Activated naive CD4-positive, alpha-beta T cell treated with anti-CD3 and anti-CD28 coated beads, Interleukin-2, amount 10 ng/mL, durations not matched to agents 7 days and 5 days (primary cell): ENCODE results near the gene BPIFB1.

ENCODE experiments used
- CTCF ChIA-PET: fragments of 350-600 bp; sonication (Branson Sonifier 250); formaldehyde crosslinking; loops from one replicate; lab custom pipeline; 2021; ENCODE audit warnings: antibody characterized with exemption; lab: Charles Lee
- DNase-seq: peaks from one replicate; pipeline ENCODE4 v3.0.0-alpha.2; 2020
- H3K27ac Mint-ChIP-seq: one replicate; pipeline ENCODE4 v1.8.0; 2021; ENCODE audit warnings: mild to moderate bottlenecking, moderate library complexity, mixed read lengths
- H3K27me3 Mint-ChIP-seq: one replicate; pipeline ENCODE4 v1.8.0; 2021; ENCODE audit warnings: mild to moderate bottlenecking, mixed read lengths
- H3K36me3 Mint-ChIP-seq: one replicate; pipeline ENCODE4 v1.8.0; 2021; ENCODE audit warnings: mixed read lengths
- H3K4me1 Mint-ChIP-seq: one replicate; pipeline ENCODE4 v1.8.0; 2021; ENCODE audit warnings: mixed read lengths
- H3K4me3 Mint-ChIP-seq: one replicate; pipeline ENCODE4 v1.8.0; 2021; ENCODE audit warnings: mild to moderate bottlenecking, moderate library complexity, mixed read lengths
- H3K9me3 Mint-ChIP-seq: one replicate; pipeline ENCODE4 v1.8.0; 2021; ENCODE audit warnings: mixed read lengths

Gene BPIFB1

GRCh38 chr20:33255005-33255404 lies 28.0 kb upstream of the BPIFB1 start:
- no peak for DNase-seq
- no peaks in the 10 kb centered on the region for H3K4me1 Mint-ChIP-seq
- no peak overlapping the region for H3K27ac Mint-ChIP-seq
- H3K27me3 Mint-ChIP-seq = peaks cover 3% of the 10 kb centered on the region
- H3K36me3 Mint-ChIP-seq = no peaks in the 10 kb centered on the region
- CTCF ChIA-PET = no interaction called here
- no peaks in the 10 kb centered on the region for H3K9me3 Mint-ChIP-seq
- no peak overlapping the region for H3K4me3 Mint-ChIP-seq

- Mint-ChIP-seq H3K36me3 (no peaks in the 10 kb centered on the region), H3K27ac (no peak overlapping the region), H3K4me3 (no peak overlapping the region), H3K4me1 (peaks cover 2% of the 10 kb centered on the region), H3K27me3 (peaks cover 20% of the 10 kb centered on the region), H3K9me3 (no peaks in the 10 kb centered on the region)
- DNase-seq = no peak
- CTCF ChIA-PET = no interaction called here
Observed at GRCh38 chr20:33257237-33257636, 25.8 kb upstream of the BPIFB1 start.

DNA sequence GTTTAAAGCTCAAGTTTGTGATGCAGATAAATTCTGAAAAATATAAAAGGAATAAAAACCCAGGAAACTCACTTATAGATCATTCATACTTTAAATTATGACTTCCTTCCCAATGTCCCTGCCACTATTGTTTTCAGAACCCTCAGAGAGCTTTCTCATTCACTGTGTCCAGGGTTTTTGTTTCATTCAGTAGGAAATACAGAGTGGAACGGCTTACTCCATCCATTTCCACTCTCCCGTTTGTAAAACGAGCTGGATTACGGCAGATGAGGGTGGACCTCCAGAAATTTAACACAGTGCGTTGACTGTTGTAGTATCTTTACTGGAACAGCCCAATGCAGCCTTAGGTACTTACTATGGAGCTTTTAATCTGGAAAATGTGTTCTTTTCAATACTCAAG lies 23.6 kb upstream of the BPIFB1 start:
- H3K27me3 Mint-ChIP-seq = peaks cover 30% of the 10 kb centered on the region
- CTCF ChIA-PET = interaction anchor here (1.2 kb wide), 1 partner anchor 28 kb away, joined by 3 read pairs; no protein-coding TSS in a partner anchor
- no peak overlapping the region for H3K27ac Mint-ChIP-seq
- no peak overlapping the region for H3K4me3 Mint-ChIP-seq
- no peaks in the 10 kb centered on the region for H3K36me3 Mint-ChIP-seq
- H3K9me3 Mint-ChIP-seq = no peaks in the 10 kb centered on the region
- peaks cover 2% of the 10 kb centered on the region for H3K4me1 Mint-ChIP-seq
- no peak for DNase-seq

GRCh38 chr20:33261465-33261864 lies 21.5 kb upstream of the BPIFB1 start:
- Mint-ChIP-seq H3K27ac (no peak overlapping the region), H3K4me3 (no peak overlapping the region), H3K9me3 (no peaks in the 10 kb centered on the region), H3K36me3 (no peaks in the 10 kb centered on the region), H3K27me3 (peaks cover 37% of the 10 kb centered on the region), H3K4me1 (peaks cover 2% of the 10 kb centered on the region)
- CTCF ChIA-PET = no interaction called here
- DNase-seq = no peak

GRCh38 chr20:33262658-33263065 lies 20.4 kb upstream of the BPIFB1 start:
- DNase-seq = no peak
- H3K4me1 Mint-ChIP-seq = peaks cover 2% of the 10 kb centered on the region
- H3K36me3 Mint-ChIP-seq = no peaks in the 10 kb centered on the region
- no peak overlapping the region for H3K4me3 Mint-ChIP-seq
- CTCF ChIA-PET = interaction anchor here (0.6 to 0.9 kb wide), 2 partner anchors 28 to 31 kb away, joined by 3 read pairs; no protein-coding TSS in a partner anchor
- H3K9me3 Mint-ChIP-seq = no peaks in the 10 kb centered on the region
- no peak overlapping the region for H3K27ac Mint-ChIP-seq
- peaks cover 35% of the 10 kb centered on the region for H3K27me3 Mint-ChIP-seq

DNA sequence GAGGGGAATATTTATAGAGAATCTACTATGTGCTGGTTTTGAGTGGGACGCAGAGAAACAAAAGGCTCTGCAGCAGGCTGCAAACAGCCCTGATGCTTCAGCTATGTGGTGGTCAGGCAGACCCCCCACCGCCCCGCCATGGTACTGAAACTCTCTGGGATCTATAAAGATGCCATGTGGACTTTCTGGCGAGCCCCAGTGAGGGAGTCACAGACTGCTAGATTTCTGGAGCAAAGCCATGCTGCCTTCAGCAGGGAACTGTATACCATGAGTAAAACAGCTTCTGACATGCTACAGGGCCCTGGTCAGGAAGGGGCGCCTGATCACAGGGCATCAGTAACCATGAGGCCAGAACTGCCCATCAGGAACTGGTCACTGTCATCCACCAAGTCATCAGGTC lies 19.2 kb upstream of the BPIFB1 start:
- no peak for DNase-seq
- H3K4me3 Mint-ChIP-seq = no peak overlapping the region
- H3K27ac Mint-ChIP-seq = no peak overlapping the region
- H3K36me3 Mint-ChIP-seq = no peaks in the 10 kb centered on the region
- CTCF ChIA-PET = no interaction called here
- peaks cover 46% of the 10 kb centered on the region for H3K27me3 Mint-ChIP-seq
- H3K9me3 Mint-ChIP-seq = no peaks in the 10 kb centered on the region
- peaks cover 2% of the 10 kb centered on the region for H3K4me1 Mint-ChIP-seq

DNA sequence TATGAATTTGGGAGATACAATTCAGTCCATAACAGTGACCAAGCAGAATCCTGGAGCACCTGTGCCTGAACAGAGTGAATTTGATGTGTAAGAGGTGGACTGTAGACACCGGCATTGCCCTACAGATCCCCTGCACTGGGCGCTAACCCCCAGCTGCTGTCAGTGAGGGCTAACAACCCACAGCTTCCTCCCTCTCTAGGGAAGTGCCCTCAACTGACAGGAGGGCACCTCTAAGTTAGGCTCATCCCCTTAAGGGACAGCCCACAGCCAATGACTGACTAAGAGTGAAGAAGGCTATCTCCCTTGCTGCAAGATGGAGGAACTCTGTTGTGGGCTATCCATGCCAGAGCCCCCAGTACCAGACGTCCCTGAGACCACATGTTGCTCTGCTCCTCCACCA lies 15.3 kb upstream of the BPIFB1 start:
- Mint-ChIP-seq H3K36me3 (no peaks in the 10 kb centered on the region), H3K4me3 (no peak overlapping the region), H3K9me3 (no peaks in the 10 kb centered on the region), H3K27ac (no peak overlapping the region), H3K4me1 (no peaks in the 10 kb centered on the region), H3K27me3 (peaks cover 32% of the 10 kb centered on the region)
- DNase-seq = no peak
- CTCF ChIA-PET = no interaction called here

DNA sequence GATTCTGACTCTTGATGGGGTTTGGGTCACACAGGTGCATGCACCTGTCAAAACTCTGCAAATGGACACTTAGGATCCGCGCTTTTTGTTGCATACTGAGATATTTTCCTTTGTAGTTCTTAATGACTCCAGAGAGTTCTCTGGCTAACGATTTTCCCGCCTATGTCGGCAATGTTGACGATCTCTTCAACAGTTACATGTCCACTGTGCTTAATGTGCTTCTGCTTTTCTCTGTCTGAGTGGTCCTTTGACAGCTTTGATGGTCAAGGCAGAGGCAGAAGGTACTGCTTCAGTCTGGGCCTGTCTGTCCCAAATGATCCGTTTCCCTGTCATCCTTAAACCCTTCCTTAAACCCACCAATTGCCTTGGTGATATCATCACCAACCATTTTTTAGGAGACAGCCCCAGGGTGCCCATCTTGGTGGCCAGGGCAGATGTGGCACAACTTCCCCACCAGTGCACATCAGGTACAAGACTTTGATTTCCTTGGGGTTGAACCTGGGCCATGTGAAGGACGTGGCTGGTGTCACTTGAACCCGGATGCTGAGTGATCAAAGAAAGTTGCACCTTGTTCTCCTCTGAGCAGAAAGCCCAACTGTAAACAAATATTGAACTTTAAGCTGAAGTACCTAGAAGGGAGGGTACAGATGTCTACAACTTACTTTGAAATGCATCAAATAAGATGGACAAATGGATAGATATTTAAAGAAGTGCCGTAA lies 10.7 kb upstream of the BPIFB1 start:
- CTCF ChIA-PET = interaction anchor here (1.2 to 1.9 kb wide), 2 partner anchors 20 to 27 kb away, joined by 3 to 8 read pairs; no protein-coding TSS in a partner anchor
- Mint-ChIP-seq H3K36me3 (no peaks in the 10 kb centered on the region), H3K4me1 (no peaks in the 10 kb centered on the region), H3K9me3 (no peaks in the 10 kb centered on the region), H3K27ac (no peak overlapping the region), H3K4me3 (no peak overlapping the region), H3K27me3 (peaks cover 29% of the 10 kb centered on the region)
- no peak for DNase-seq

DNA sequence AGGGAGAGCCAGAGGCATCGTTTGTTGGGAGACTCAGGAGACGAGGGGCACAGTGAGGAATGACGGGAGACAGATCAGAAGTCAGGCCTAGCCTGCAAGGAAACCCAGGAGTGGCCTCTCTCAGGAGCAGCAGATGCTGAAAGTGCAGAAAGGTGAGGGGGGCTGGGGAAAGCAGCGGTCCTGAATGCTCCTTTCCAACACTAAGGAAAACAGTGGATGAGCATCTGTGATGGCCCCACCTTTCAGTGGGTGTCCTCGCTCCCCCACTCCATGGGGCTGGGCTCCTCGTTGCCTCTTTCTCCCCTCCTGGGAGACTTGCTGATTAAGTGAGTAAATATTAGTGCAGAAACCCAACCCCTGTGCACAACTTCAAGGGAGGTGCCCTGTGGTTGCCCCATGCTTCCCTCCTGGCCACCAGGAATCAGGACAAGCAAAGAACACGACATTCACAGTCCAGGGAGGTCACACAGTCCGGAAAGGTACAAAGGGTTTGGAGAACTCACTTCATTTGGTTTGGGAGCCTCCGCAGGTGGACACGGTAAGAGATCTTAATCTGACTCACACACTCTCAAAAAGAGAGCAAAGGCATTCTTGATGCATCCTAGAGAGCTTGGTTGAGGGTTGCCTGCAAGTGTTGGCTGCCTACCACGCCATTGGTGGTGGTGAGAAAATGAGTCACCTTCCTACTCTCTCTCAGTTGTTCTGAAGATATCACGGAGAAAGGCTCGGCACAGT lies 9.7 kb upstream of the BPIFB1 start:
- CTCF ChIA-PET = interaction anchor here (1.1 to 1.2 kb wide), 2 partner anchors 19 to 33 kb away, joined by 3 read pairs; no protein-coding TSS in a partner anchor
- no peak for DNase-seq
- peaks cover 28% of the 10 kb centered on the region for H3K27me3 Mint-ChIP-seq
- no peaks in the 10 kb centered on the region for H3K36me3 Mint-ChIP-seq
- no peak overlapping the region for H3K4me3 Mint-ChIP-seq
- H3K4me1 Mint-ChIP-seq = no peaks in the 10 kb centered on the region
- no peak overlapping the region for H3K27ac Mint-ChIP-seq
- H3K9me3 Mint-ChIP-seq = no peaks in the 10 kb centered on the region

- no peaks in the 10 kb centered on the region for H3K36me3 Mint-ChIP-seq
- CTCF ChIA-PET = no interaction called here
- DNase-seq = no peak
- H3K27ac Mint-ChIP-seq = no peak overlapping the region
- peaks cover 27% of the 10 kb centered on the region for H3K27me3 Mint-ChIP-seq
- no peaks in the 10 kb centered on the region for H3K9me3 Mint-ChIP-seq
- H3K4me1 Mint-ChIP-seq = no peaks in the 10 kb centered on the region
- no peak overlapping the region for H3K4me3 Mint-ChIP-seq
Observed at GRCh38 chr20:33275215-33275614, 7.8 kb upstream of the BPIFB1 start.

DNA sequence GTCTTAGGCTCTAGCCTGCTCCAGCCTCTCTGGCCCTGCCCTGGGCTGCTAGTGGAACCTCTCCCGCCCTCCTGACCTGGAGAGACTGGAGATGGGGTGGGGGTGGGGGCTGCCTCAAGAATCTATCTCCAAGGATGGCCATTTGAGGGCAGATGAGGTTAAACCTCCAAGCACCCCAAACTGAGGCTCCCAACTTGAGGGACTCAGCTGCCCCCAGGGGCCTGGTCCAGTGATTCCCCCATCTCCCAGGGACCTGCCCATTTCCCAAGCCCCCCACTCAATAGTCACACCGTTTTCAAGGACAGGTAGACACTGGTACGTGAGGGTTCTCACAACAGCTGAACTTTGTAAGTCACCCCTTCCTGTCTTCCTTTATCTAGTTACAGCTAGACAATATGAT lies 7.1 kb upstream of the BPIFB1 start:
- Mint-ChIP-seq H3K27me3 (peaks cover 23% of the 10 kb centered on the region), H3K4me3 (no peak overlapping the region), H3K27ac (no peak overlapping the region), H3K36me3 (no peaks in the 10 kb centered on the region), H3K9me3 (no peaks in the 10 kb centered on the region), H3K4me1 (no peaks in the 10 kb centered on the region)
- DNase-seq = no peak
- CTCF ChIA-PET = interaction anchor here (0.7 kb wide), 1 partner anchor 66 kb away, joined by 4 read pairs; no protein-coding TSS in a partner anchor

GRCh38 chr20:33276303-33277113 lies 6.5 kb upstream of the BPIFB1 start:
- no peak for DNase-seq
- H3K36me3 Mint-ChIP-seq = no peaks in the 10 kb centered on the region
- CTCF ChIA-PET = interaction anchor here (0.7 kb wide), 1 partner anchor 66 kb away, joined by 4 read pairs; no protein-coding TSS in a partner anchor
- H3K4me1 Mint-ChIP-seq = no peaks in the 10 kb centered on the region
- peaks cover 23% of the 10 kb centered on the region for H3K27me3 Mint-ChIP-seq
- H3K4me3 Mint-ChIP-seq = no peak overlapping the region
- no peak overlapping the region for H3K27ac Mint-ChIP-seq
- H3K9me3 Mint-ChIP-seq = no peaks in the 10 kb centered on the region

DNA sequence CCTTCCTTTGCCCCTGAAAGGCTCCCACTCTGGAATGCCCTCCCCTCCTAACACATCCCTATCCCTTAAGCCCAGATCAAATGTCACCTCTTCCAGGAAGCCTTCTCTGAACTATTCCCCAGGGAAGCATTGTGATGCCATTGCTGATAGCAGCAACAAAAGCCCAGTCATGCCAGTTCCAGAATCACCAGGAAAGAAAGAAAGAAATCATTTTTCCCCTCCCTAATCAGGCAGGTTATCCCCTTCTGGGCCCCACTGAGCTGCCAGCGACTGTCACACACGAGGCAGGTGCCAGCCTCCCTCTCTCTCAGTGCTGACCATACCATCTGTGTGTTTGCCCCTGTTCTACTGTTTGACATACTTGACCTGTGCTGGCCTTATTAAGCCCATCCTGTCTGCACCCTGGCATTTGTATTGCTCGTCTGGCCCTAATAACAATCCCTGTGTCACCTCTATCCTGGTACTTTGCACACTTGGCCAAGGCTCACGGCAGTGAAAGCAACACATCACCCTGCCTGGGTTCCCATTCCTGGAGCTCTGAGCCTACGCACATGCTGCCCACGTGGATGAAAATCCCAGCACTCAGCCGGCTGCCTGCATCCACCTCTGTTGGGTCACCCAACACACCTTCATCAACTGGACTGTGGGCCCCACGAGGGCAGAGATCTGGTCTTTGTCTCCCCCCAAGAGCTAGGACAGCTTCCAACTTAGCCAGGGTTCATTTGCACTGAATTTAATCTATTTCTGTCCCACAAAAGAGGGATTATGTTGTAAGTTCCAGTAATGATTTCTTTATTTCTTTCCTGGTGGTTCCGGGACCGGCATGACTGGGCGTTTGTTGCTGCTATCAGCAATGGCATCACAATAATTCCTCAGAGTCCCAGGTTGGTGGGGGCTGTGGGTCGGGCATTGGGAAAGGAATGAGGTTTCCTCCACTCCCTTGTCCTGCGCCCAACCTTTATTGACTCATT lies 5.3 kb upstream of the BPIFB1 start:
- Mint-ChIP-seq H3K36me3 (no peaks in the 10 kb centered on the region), H3K4me1 (no peaks in the 10 kb centered on the region), H3K9me3 (no peaks in the 10 kb centered on the region), H3K27me3 (peaks cover 23% of the 10 kb centered on the region), H3K4me3 (no peak overlapping the region), H3K27ac (no peak overlapping the region)
- CTCF ChIA-PET = no interaction called here
- DNase-seq = no peak
